ENCODE measurements around the gene PARD3. TPM values are rescaled to one million over a fixed set of nuclear protein-coding genes. Genes with fewer than 3 reads are reported as not detected.

PARD3 gene
- total and polyA plus RNA-seq, 3 donors from 2014 or later, result 31.8 to 59.5 (median 49.5) TPM

DNA sequence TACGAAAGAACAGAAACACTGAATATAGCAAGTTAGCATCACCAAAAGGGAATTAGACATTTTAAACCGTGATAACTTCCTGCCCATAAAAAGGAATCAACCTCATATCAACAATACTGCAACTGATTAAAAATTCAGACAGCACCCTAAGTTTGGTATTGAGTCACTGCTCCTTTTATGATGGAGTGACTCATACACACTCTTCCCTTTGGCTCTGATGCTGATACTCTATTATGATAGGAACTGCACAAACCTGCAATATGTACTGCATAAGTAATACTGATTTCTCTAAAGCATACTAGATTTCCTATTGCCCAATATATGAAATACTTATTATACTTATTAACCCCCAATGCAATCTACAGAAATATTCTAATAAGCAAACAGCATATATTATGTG is 118.7 kb downstream of the PARD3 start:
- TF ChIP-seq, protein P1, sequence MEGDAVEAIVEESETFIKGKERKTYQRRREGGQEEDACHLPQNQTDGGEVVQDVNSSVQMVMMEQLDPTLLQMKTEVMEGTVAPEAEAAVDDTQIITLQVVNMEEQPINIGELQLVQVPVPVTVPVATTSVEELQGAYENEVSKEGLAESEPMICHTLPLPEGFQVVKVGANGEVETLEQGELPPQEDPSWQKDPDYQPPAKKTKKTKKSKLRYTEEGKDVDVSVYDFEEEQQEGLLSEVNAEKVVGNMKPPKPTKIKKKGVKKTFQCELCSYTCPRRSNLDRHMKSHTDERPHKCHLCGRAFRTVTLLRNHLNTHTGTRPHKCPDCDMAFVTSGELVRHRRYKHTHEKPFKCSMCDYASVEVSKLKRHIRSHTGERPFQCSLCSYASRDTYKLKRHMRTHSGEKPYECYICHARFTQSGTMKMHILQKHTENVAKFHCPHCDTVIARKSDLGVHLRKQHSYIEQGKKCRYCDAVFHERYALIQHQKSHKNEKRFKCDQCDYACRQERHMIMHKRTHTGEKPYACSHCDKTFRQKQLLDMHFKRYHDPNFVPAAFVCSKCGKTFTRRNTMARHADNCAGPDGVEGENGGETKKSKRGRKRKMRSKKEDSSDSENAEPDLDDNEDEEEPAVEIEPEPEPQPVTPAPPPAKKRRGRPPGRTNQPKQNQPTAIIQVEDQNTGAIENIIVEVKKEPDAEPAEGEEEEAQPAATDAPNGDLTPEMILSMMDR (IDR thresholded peaks at IDR 0.05), result no peak
- TF ChIP-seq POLR2A (IDR thresholded peaks at IDR 0.05), result no peak
- Histone ChIP-seq H3K27me3 (no peaks in the 10 kb centered on the region), H3K9me3 (no peaks in the 10 kb centered on the region), H3K27ac (no peak overlapping the region), H3K4me1 (no peaks in the 10 kb centered on the region), H3K4me3 (no peak overlapping the region), H3K36me3 (ENCODE audit: low read depth, missing control alignments) (no peaks in the 10 kb centered on the region)
- WGBS, 2 donors, result 88 to 90% methylated on average over 2 of the region's 2 CpGs
- no peak for DNase-seq
- intact Hi-C loops (cut with DNase I; ENCODE audit: low total_unique reads), result no loop called here

DNA sequence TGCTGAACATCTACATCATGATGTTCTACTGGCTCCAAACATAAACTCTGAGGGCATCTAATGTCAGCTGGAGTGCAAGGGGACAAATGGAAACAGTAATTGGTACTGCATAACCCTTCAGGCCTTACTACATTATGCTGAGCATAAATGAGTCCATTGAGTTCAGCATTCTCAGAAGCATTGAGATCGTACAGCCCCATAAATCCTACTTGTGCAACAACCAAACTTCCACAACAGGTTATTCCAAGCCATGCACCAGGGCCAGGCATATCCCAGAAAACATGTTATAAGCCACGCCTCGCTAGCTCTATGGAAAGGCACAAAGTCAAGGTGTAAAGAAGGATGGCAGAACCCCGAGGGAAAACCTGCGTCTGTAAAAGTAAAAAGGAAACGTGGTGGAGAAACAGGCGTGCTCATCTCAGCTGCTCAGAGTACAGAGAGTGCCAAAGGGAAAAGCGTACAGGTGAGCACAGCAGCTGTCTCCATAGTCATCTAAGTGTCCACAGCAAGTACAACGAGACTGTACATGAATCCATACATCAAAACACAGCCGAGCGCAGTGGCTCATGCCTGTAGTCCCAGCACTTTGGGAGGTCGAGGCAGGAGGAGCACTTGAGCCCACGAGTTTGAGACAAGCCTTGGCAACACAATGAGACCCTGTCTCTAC is 124.6 kb downstream of the PARD3 start:
- Histone ChIP-seq H3K36me3 (ENCODE audit: low read depth, missing control alignments) (no peaks in the 10 kb centered on the region), H3K27me3 (no peaks in the 10 kb centered on the region), H3K4me3 (no peak overlapping the region), H3K4me1 (no peaks in the 10 kb centered on the region), H3K27ac (no peak overlapping the region), H3K9me3 (no peaks in the 10 kb centered on the region)
- no peak for DNase-seq
- intact Hi-C loops (cut with DNase I; ENCODE audit: low total_unique reads), result no loop called here
- TF ChIP-seq POLR2A (IDR thresholded peaks at IDR 0.05), result no peak
- TF ChIP-seq, protein P1 (IDR thresholded peaks at IDR 0.05), result no peak
- WGBS, 2 donors, result 88 to 91% methylated on average over 13 of the region's 13 CpGs

DNA sequence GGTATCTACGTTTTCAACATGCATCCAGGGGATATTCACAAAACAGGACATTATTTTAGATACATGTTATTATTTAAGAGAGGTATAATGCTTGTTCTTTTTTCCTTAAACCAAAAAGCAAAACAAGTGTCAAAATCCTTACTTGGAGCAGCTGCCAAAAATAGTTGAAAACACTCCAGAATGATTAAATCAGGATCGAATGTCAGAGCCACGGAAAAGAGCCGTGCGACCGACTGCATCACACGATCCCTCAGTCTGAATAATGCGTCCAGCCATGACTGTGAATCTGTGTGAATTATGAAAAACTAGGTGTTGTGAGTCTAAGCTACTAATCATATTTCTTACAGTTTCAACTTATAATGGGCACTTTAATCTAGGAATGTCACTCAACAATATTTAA is 126.0 kb downstream of the PARD3 start:
- Histone ChIP-seq H3K27me3 (no peaks in the 10 kb centered on the region), H3K27ac (no peak overlapping the region), H3K4me3 (no peak overlapping the region), H3K36me3 (ENCODE audit: low read depth, missing control alignments) (no peaks in the 10 kb centered on the region), H3K4me1 (no peaks in the 10 kb centered on the region), H3K9me3 (no peaks in the 10 kb centered on the region)
- no peak for DNase-seq
- no peak for TF ChIP-seq POLR2A (IDR thresholded peaks at IDR 0.05)
- TF ChIP-seq, protein P1 (IDR thresholded peaks at IDR 0.05), result no peak
- 24 to 36% methylated on average over 8 of the region's 8 CpGs for WGBS, 2 donors
- intact Hi-C loops (cut with DNase I; ENCODE audit: low total_unique reads), result no loop called here

DNA sequence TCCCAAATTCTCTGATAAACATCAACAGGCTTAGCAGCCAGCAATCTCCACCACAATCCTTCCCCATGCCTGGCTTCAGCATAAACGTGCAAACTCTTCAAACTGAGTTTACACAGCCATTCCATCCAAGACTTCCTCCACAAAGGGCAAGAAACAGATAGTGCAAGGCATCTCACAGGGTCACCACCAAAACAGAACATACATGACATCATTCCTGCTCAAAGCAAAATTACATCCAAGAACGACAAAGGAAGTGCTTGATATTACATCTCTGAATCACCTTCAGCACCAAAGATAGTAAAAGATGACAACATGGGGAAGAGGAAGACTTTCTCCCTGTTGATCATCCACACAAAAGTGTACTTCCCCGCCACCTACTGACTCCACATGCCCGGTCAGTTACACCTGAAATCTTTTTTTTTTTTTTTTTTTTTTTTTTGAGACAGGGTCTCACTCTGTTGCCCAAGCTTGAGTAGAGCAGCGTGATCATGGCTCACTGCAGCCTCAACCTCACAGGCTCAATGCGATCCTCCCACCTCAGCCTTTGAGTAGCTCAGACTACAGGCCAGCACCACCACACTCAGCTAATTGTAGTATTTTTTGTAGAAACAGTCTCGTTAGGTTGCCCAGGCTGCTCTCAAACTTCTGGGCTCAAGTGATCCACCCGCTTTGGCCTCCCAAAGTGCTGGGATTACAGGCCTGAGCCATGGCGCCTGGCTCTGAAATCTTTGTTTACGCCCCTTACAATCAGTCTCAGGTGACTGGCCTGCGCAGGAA is 127.5 kb downstream of the PARD3 start:
- no peak for DNase-seq
- H3K4me1 ChIP-seq, result no peaks in the 10 kb centered on the region
- no peak overlapping the region for H3K4me3 ChIP-seq
- intact Hi-C loops (cut with DNase I; ENCODE audit: low total_unique reads), result no loop called here
- no peaks in the 10 kb centered on the region for H3K27me3 ChIP-seq
- H3K9me3 ChIP-seq, result no peaks in the 10 kb centered on the region
- TF ChIP-seq, protein P1 (IDR thresholded peaks at IDR 0.05), result no peak
- TF ChIP-seq POLR2A (IDR thresholded peaks at IDR 0.05), result no peak
- no peak overlapping the region for H3K27ac ChIP-seq
- WGBS, 2 donors, result 81 to 82% methylated on average over 11 of the region's 11 CpGs
- no peaks in the 10 kb centered on the region for H3K36me3 ChIP-seq (ENCODE audit: low read depth, missing control alignments)
